Measurements from ENCODE around the gene NPLOC4.

GRCh38 chr17:81648707-81649085 is 11.8 kb upstream of the NPLOC4 start:
- TF ChIP-seq EZH2 (IDR thresholded peaks at IDR 0.05; ENCODE audit: insufficient read depth, poor library complexity, severe bottlenecking) (no peak), EZH2phosphoT487 (IDR thresholded peaks at IDR 0.05; ENCODE audit: insufficient read depth, low read depth) (no peak)

Measured in GM23248 (cell line).